ENCODE results near the gene ADGRL2. TPM values are rescaled to one million over a fixed set of nuclear protein-coding genes. Genes with fewer than 3 reads are reported as not detected.
A peak's percentile ranks its signal among the peaks of the same experiment; 100 is the strongest.
"Not testable (repeated sequence)": the region's sequence is repeated elsewhere in the genome, so short reads cannot be mapped to it uniquely, and the experiment has no call there.

ADGRL2 gene
- total and polyA plus RNA-seq, 4 donors, result 5.6 to 62.7 (median 37.0) TPM

GRCh38 chr1:81848880-81849682, 48.3 kb downstream of the ADGRL2 start:
- DNase-seq (no peak), ATAC-seq (ENCODE audit: low FRiP score) (no peak)
- intact Hi-C loops (cut with DNase I), result no loop called here
- H3K36me3 ChIP-seq (ENCODE audit: control insufficient read depth in 1 of 2, insufficient read depth in 2 of 2, low read length in 1 of 2), result no peaks in the 10 kb centered on the region
- H3K27me3 ChIP-seq (ENCODE audit: control insufficient read depth in 1 of 2, insufficient read depth in 2 of 2, low read length in 1 of 2), result no peaks in the 10 kb centered on the region
- no peaks in the 10 kb centered on the region for H3K9me3 ChIP-seq (ENCODE audit: control insufficient read depth, low read length)
- 57 to 70% methylated on average over 5 of the region's 5 CpGs for WGBS, 2 donors
- no peak overlapping the region for H3K4me3 ChIP-seq (ENCODE audit: low read length in 2 of 2)
- H3K4me1 ChIP-seq (ENCODE audit: control insufficient read depth in 1 of 2, insufficient read depth in 2 of 2, low read length in 2 of 2), result peaks cover 0 to 3% of the 10 kb centered on the region in 2 donors
- no peak overlapping the region for H3K27ac ChIP-seq (ENCODE audit: low read depth in 1 of 2, low read length in 2 of 2)

- intact Hi-C loops (cut with DNase I), result no loop called here
- H3K27me3 ChIP-seq (ENCODE audit: control insufficient read depth in 1 of 2, insufficient read depth in 2 of 2, low read length in 1 of 2), result no peaks in the 10 kb centered on the region
- no peak overlapping the region for H3K4me3 ChIP-seq (ENCODE audit: low read length in 2 of 2)
- ATAC-seq (ENCODE audit: low FRiP score) (no peak), DNase-seq (no peak)
- no peaks in the 10 kb centered on the region for H3K36me3 ChIP-seq (ENCODE audit: control insufficient read depth in 1 of 2, insufficient read depth in 2 of 2, low read length in 1 of 2)
- H3K27ac ChIP-seq (ENCODE audit: low read depth in 1 of 2, low read length in 2 of 2), result no peak overlapping the region
- WGBS, 2 donors, result 87 to 90% methylated on average over 3 of the region's 3 CpGs
- peaks cover 0 to 3% of the 10 kb centered on the region in 2 donors for H3K4me1 ChIP-seq (ENCODE audit: control insufficient read depth in 1 of 2, insufficient read depth in 2 of 2, low read length in 2 of 2)
- H3K9me3 ChIP-seq (ENCODE audit: control insufficient read depth, low read length), result no peaks in the 10 kb centered on the region
Observed at GRCh38 chr1:81850031-81850430, 49.3 kb downstream of the ADGRL2 start.

GRCh38 chr1:81850495-81850894, 49.8 kb downstream of the ADGRL2 start:
- H3K9me3 ChIP-seq (ENCODE audit: control insufficient read depth, low read length), result no peaks in the 10 kb centered on the region
- ATAC-seq (ENCODE audit: low FRiP score), result no peak
- intact Hi-C loops (cut with DNase I), result no loop called here

GRCh38 chr1:81851217-81851616, 50.5 kb downstream of the ADGRL2 start:
- Histone ChIP-seq H3K9me3 (ENCODE audit: control insufficient read depth, low read length) (no peaks in the 10 kb centered on the region), H3K27me3 (ENCODE audit: control insufficient read depth in 1 of 2, insufficient read depth in 2 of 2, low read length in 1 of 2) (no peaks in the 10 kb centered on the region), H3K36me3 (ENCODE audit: control insufficient read depth in 1 of 2, insufficient read depth in 2 of 2, low read length in 1 of 2) (no peaks in the 10 kb centered on the region), H3K4me3 (ENCODE audit: low read length in 2 of 2) (no peak overlapping the region), H3K27ac (ENCODE audit: low read depth in 1 of 2, low read length in 2 of 2) (no peak overlapping the region), H3K4me1 (ENCODE audit: control insufficient read depth in 1 of 2, insufficient read depth in 2 of 2, low read length in 2 of 2) (peaks cover 0 to 3% of the 10 kb centered on the region in 2 donors)
- ATAC-seq (ENCODE audit: low FRiP score) (no peak), DNase-seq (no peak)
- intact Hi-C loops (cut with DNase I), result no loop called here
- 96 to 97% methylated on average over 2 of the region's 2 CpGs for WGBS, 2 donors

More at GRCh38 chr1:81850495-81850894, 49.8 kb downstream of the ADGRL2 start:
- no peaks in the 10 kb centered on the region for H3K36me3 ChIP-seq (ENCODE audit: control insufficient read depth in 1 of 2, insufficient read depth in 2 of 2, low read length in 1 of 2)
- no peak overlapping the region for H3K27ac ChIP-seq (ENCODE audit: low read depth in 1 of 2, low read length in 2 of 2)
- no peak for DNase-seq
- H3K4me3 ChIP-seq (ENCODE audit: low read length in 2 of 2), result no peak overlapping the region
- H3K4me1 ChIP-seq (ENCODE audit: control insufficient read depth in 1 of 2, insufficient read depth in 2 of 2, low read length in 2 of 2), result peaks cover 0 to 3% of the 10 kb centered on the region in 2 donors
- no peaks in the 10 kb centered on the region for H3K27me3 ChIP-seq (ENCODE audit: control insufficient read depth in 1 of 2, insufficient read depth in 2 of 2, low read length in 1 of 2)

- no peak overlapping the region for H3K4me3 ChIP-seq (ENCODE audit: low read length in 2 of 2)
- H3K9me3 ChIP-seq (ENCODE audit: control insufficient read depth, low read length), result no peaks in the 10 kb centered on the region
- 80 to 83% methylated on average over 4 of the region's 4 CpGs for WGBS, 2 donors
- DNase-seq (no peak), ATAC-seq (ENCODE audit: low FRiP score) (no peak)
- intact Hi-C loops (cut with DNase I), result no loop called here
- H3K27me3 ChIP-seq (ENCODE audit: control insufficient read depth in 1 of 2, insufficient read depth in 2 of 2, low read length in 1 of 2), result no peaks in the 10 kb centered on the region
- H3K27ac ChIP-seq (ENCODE audit: low read depth in 1 of 2, low read length in 2 of 2), result no peak overlapping the region
- no peaks in the 10 kb centered on the region for H3K36me3 ChIP-seq (ENCODE audit: control insufficient read depth in 1 of 2, insufficient read depth in 2 of 2, low read length in 1 of 2)
- H3K4me1 ChIP-seq (ENCODE audit: control insufficient read depth in 1 of 2, insufficient read depth in 2 of 2, low read length in 2 of 2), result peaks cover 0 to 3% of the 10 kb centered on the region in 2 donors
Observed at GRCh38 chr1:81852961-81853360, 52.2 kb downstream of the ADGRL2 start.

- no peaks in the 10 kb centered on the region for H3K27me3 ChIP-seq (ENCODE audit: control insufficient read depth in 1 of 2, insufficient read depth in 2 of 2, low read length in 1 of 2)
- peaks cover 0 to 2% of the 10 kb centered on the region in 2 donors for H3K4me1 ChIP-seq (ENCODE audit: control insufficient read depth in 1 of 2, insufficient read depth in 2 of 2, low read length in 2 of 2)
- no peak overlapping the region for H3K4me3 ChIP-seq (ENCODE audit: low read length in 2 of 2)
- intact Hi-C loops (cut with DNase I), result no loop called here
- no peak overlapping the region for H3K27ac ChIP-seq (ENCODE audit: low read depth in 1 of 2, low read length in 2 of 2)
- WGBS, 2 donors, result 3% methylated on average over 1 of the region's 1 CpG
- ATAC-seq (ENCODE audit: low FRiP score) (no peak), DNase-seq (no peak)
- H3K36me3 ChIP-seq (ENCODE audit: control insufficient read depth in 1 of 2, insufficient read depth in 2 of 2, low read length in 1 of 2), result no peaks in the 10 kb centered on the region
- no peaks in the 10 kb centered on the region for H3K9me3 ChIP-seq (ENCODE audit: control insufficient read depth, low read length)
Observed at GRCh38 chr1:81867235-81867634, 66.5 kb downstream of the ADGRL2 start.

GRCh38 chr1:81869307-81869706, 68.6 kb downstream of the ADGRL2 start:
- no peaks in the 10 kb centered on the region for H3K27me3 ChIP-seq (ENCODE audit: control insufficient read depth in 1 of 2, insufficient read depth in 2 of 2, low read length in 1 of 2)
- no peaks in the 10 kb centered on the region for H3K9me3 ChIP-seq (ENCODE audit: control insufficient read depth, low read length)
- intact Hi-C loops (cut with DNase I), result no loop called here
- ATAC-seq (ENCODE audit: low FRiP score) (no peak), DNase-seq (no peak)
- H3K4me3 ChIP-seq (ENCODE audit: low read length in 2 of 2), result no peak overlapping the region
- no peak overlapping the region for H3K27ac ChIP-seq (ENCODE audit: low read depth in 1 of 2, low read length in 2 of 2)
- H3K4me1 ChIP-seq (ENCODE audit: control insufficient read depth in 1 of 2, insufficient read depth in 2 of 2, low read length in 2 of 2), result peaks cover 0 to 2% of the 10 kb centered on the region in 2 donors
- WGBS, 2 donors, result 52 to 53% methylated on average over 2 of the region's 2 CpGs
- H3K36me3 ChIP-seq (ENCODE audit: control insufficient read depth in 1 of 2, insufficient read depth in 2 of 2, low read length in 1 of 2), result no peaks in the 10 kb centered on the region

- H3K9me3 ChIP-seq (ENCODE audit: control insufficient read depth, low read length); intact Hi-C loops (cut with DNase I); ATAC-seq (ENCODE audit: low FRiP score); H3K36me3 ChIP-seq (ENCODE audit: control insufficient read depth in 1 of 2, insufficient read depth in 2 of 2, low read length in 1 of 2); H3K4me1 ChIP-seq (ENCODE audit: control insufficient read depth in 1 of 2, insufficient read depth in 2 of 2, low read length in 2 of 2); H3K27ac ChIP-seq (ENCODE audit: low read depth in 1 of 2, low read length in 2 of 2); H3K27me3 ChIP-seq (ENCODE audit: control insufficient read depth in 1 of 2, insufficient read depth in 2 of 2, low read length in 1 of 2); DNase-seq; H3K4me3 ChIP-seq (ENCODE audit: low read length in 2 of 2): not testable (repeated sequence)
- 86 to 99% methylated on average over 2 to 3 of the region's 3 CpGs for WGBS, 2 donors
Observed at GRCh38 chr1:81871091-81871490, 70.4 kb downstream of the ADGRL2 start.

GRCh38 chr1:81873946-81874345, 73.2 kb downstream of the ADGRL2 start:
- WGBS, 2 donors, result 0 to 3% methylated on average over 1 of the region's 1 CpG
- ATAC-seq (ENCODE audit: low FRiP score), result no peak
- H3K27ac ChIP-seq (ENCODE audit: low read depth in 1 of 2, low read length in 2 of 2), result no peak overlapping the region

More at GRCh38 chr1:81873946-81874345, 73.2 kb downstream of the ADGRL2 start:
- peaks cover 2 to 4% of the 10 kb centered on the region in 2 donors for H3K4me1 ChIP-seq (ENCODE audit: control insufficient read depth in 1 of 2, insufficient read depth in 2 of 2, low read length in 2 of 2)
- H3K36me3 ChIP-seq (ENCODE audit: control insufficient read depth in 1 of 2, insufficient read depth in 2 of 2, low read length in 1 of 2), result no peaks in the 10 kb centered on the region
- peak overlapping the region in 1 of 2 donors; percentile 18 for H3K4me3 ChIP-seq (ENCODE audit: low read length in 2 of 2)
- no peaks in the 10 kb centered on the region for H3K27me3 ChIP-seq (ENCODE audit: control insufficient read depth in 1 of 2, insufficient read depth in 2 of 2, low read length in 1 of 2)
- intact Hi-C loops (cut with DNase I), result no loop called here
- H3K9me3 ChIP-seq (ENCODE audit: control insufficient read depth, low read length), result no peaks in the 10 kb centered on the region
- no peak for DNase-seq
